ENCODE measurements around the gene LETM1.
A peak's percentile ranks its signal among the peaks of the same experiment; 100 is the strongest.
"Not testable (repeated sequence)": the region's sequence is repeated elsewhere in the genome, so short reads cannot be mapped to it uniquely, and the experiment has no call there.

The LETM1 gene

GRCh38 chr4:1851575-1852410 is 4.2 kb downstream of the LETM1 start:
- no peak for DNase-seq (ENCODE audit: low read depth in 2 of 2)

- DNase-seq (ENCODE audit: low read depth in 2 of 2), result no peak
These were observed 4.8 kb downstream of the LETM1 start for GRCh38 chr4:1851160-1851559.

- DNase-seq (ENCODE audit: low read depth in 2 of 2), result no peak
These were observed 5.7 kb downstream of the LETM1 start for GRCh38 chr4:1850276-1850675.

- DNase-seq (ENCODE audit: low read depth in 2 of 2), result no peak
These were observed 9.4 kb downstream of the LETM1 start for GRCh38 chr4:1846580-1846979.

- DNase-seq (ENCODE audit: low read depth in 2 of 2), result not testable (repeated sequence)
These were observed 11.3 kb downstream of the LETM1 start for GRCh38 chr4:1844618-1845017.

- peak; percentile 14 to 16 for DNase-seq (ENCODE audit: low read depth in 2 of 2)
These were observed 12.1 kb downstream of the LETM1 start for GRCh38 chr4:1843852-1844251.

GRCh38 chr4:1842993-1843448 is 12.9 kb downstream of the LETM1 start:
- peak; percentile 49 to 61 for DNase-seq (ENCODE audit: low read depth in 2 of 2)

- no peak for DNase-seq (ENCODE audit: low read depth in 2 of 2)
These were observed 13.5 kb downstream of the LETM1 start for GRCh38 chr4:1842339-1842895.

GRCh38 chr4:1841887-1842210 is 14.1 kb downstream of the LETM1 start:
- no peak for DNase-seq (ENCODE audit: low read depth in 2 of 2)

GRCh38 chr4:1841201-1841886 is 14.6 kb downstream of the LETM1 start:
- no peak for DNase-seq (ENCODE audit: low read depth in 2 of 2)

GRCh38 chr4:1839282-1839681 is 16.7 kb downstream of the LETM1 start:
- no peak for DNase-seq (ENCODE audit: low read depth in 2 of 2)

GRCh38 chr4:1837069-1837468 is 18.9 kb downstream of the LETM1 start:
- no peak for DNase-seq (ENCODE audit: low read depth in 2 of 2)

- no peak for DNase-seq (ENCODE audit: low read depth in 2 of 2)
These were observed 19.3 kb downstream of the LETM1 start for GRCh38 chr4:1836650-1837049.

GRCh38 chr4:1835836-1836235 is 20.1 kb downstream of the LETM1 start:
- not testable (repeated sequence) for DNase-seq (ENCODE audit: low read depth in 2 of 2)

GRCh38 chr4:1834047-1834775 is 21.7 kb downstream of the LETM1 start:
- no peak for DNase-seq (ENCODE audit: low read depth in 2 of 2)

GRCh38 chr4:1833307-1834046 is 22.5 kb downstream of the LETM1 start:
- DNase-seq (ENCODE audit: low read depth in 2 of 2), result no peak

GRCh38 chr4:1832690-1833089 is 23.3 kb downstream of the LETM1 start:
- DNase-seq (ENCODE audit: low read depth in 2 of 2), result no peak

GRCh38 chr4:1831331-1831730 is 24.6 kb downstream of the LETM1 start:
- DNase-seq (ENCODE audit: low read depth in 2 of 2), result no peak

- no peak for DNase-seq (ENCODE audit: low read depth in 2 of 2)
These were observed 25.2 kb downstream of the LETM1 start for GRCh38 chr4:1830642-1831228.

- DNase-seq (ENCODE audit: low read depth in 2 of 2), result no peak
These were observed 25.7 kb downstream of the LETM1 start for GRCh38 chr4:1830234-1830633.
